Endothelial cell of umbilical vein (primary cell): ENCODE results near the gene PWP1. TPM values are rescaled to one million over a fixed set of nuclear protein-coding genes. Genes with fewer than 3 reads are reported as not detected.

ENCODE experiments used
- BruUV-seq: library from RNA; stranded (reverse); fragments of 400-500 nt; replicated peaks from 2 replicates; lab custom pipeline; 2021; lab: Mats Ljungman, UMichigan
- CTCF ChIA-PET: fragments of 300-600, 350-600 bp; sonication (Branson Sonifier 250); formaldehyde crosslinking; loops from one replicate; lab custom pipeline; 2021; ENCODE audit warnings: antibody characterized with exemption, inconsistent platforms; lab: Charles Lee
- POLR2A ChIA-PET: fragments of 300-600, 350-600 bp; sonication (Branson Sonifier 250); formaldehyde crosslinking; loops from one replicate; lab custom pipeline; 2021; ENCODE audit warnings: antibody characterized with exemption, inconsistent platforms; lab: Charles Lee
- DNase-seq: peaks from one replicate; pipeline ENCODE4 v3.0.0-alpha.2; 2011; ENCODE audit warnings: low read depth, low spot score
- FAIRE-seq: peaks from 2 replicates; lab custom pipeline; 2011; peaks lifted over from hg19 to GRCh38; lab: Jason Lieb, UNC
- H2AFZ ChIP-seq: 2 replicates; pipeline ENCODE4 v1.6.0; 2012; ENCODE audit warnings: low read depth, low read length, control low read depth, inconsistent platforms
- H3K27ac ChIP-seq: 2 replicates; pipeline ENCODE4 v1.5.1; 2011; ENCODE audit warnings: low read depth, mild to moderate bottlenecking, control low read depth, low read length, moderate library complexity; ENCODE audit not compliant: insufficient read depth
- H3K27me3 ChIP-seq, 2 experiments: 2 replicates each; pipeline versions ENCODE4 v1.6.0 to v1.6.1; 2011; ENCODE audit warnings: low read length in 2 of 2, mixed read lengths in 1 of 2; ENCODE audit not compliant: control insufficient read depth in 2 of 2, insufficient read depth in 2 of 2
- H3K36me3 ChIP-seq, 2 experiments: 2 replicates in 1 of 2; 3 replicates in 1 of 2; pipeline ENCODE4 v1.5.1; 2011; ENCODE audit warnings: low read length in 2 of 2, mild to moderate bottlenecking in 1 of 2, moderate library complexity in 1 of 2; ENCODE audit not compliant: control insufficient read depth in 2 of 2, insufficient read depth in 2 of 2; ENCODE audit errors: extremely low read depth in 1 of 2
- H3K4me1 ChIP-seq: 3 replicates; pipeline ENCODE4 v1.5.1; 2011; ENCODE audit warnings: mild to moderate bottlenecking, low read length; ENCODE audit not compliant: control insufficient read depth, insufficient read depth; ENCODE audit errors: extremely low read depth
- H3K4me2 ChIP-seq: 2 replicates; pipeline ENCODE4 v1.6.1; 2011; ENCODE audit warnings: low read length, control low read depth, mixed read lengths; ENCODE audit not compliant: insufficient read depth
- H3K4me3 ChIP-seq, 3 experiments: fragments of 200-600 bp in 1 of 3; sonication (generic), shearing (Covaris generic) in 1 of 3; replicated peaks in 1 of 3; 2 replicates each; pipeline ENCODE4 v1.5.1; 2011 to 2016; ENCODE audit warnings: control low read depth in 3 of 3, low read length in 3 of 3, mild to moderate bottlenecking in 2 of 3, inconsistent platforms in 1 of 3, low read depth in 1 of 3, moderate library complexity in 1 of 3; ENCODE audit not compliant: insufficient read depth in 1 of 3
- H3K79me2 ChIP-seq: 2 replicates; pipeline ENCODE4 v1.6.0; 2012; ENCODE audit warnings: low read length, inconsistent platforms; ENCODE audit not compliant: control insufficient read depth, insufficient read depth
- H3K9ac ChIP-seq: replicated peaks from 2 replicates; pipeline ENCODE3; 2011; ENCODE audit warnings: low read length, control low read depth; ENCODE audit not compliant: insufficient read depth; ENCODE audit errors: extremely low read depth
- H3K9me1 ChIP-seq: replicated peaks from 3 replicates; pipeline ENCODE4 v1.6.0; 2011; ENCODE audit warnings: mild to moderate bottlenecking, low read length; ENCODE audit not compliant: control insufficient read depth, insufficient read depth; ENCODE audit errors: extremely low read depth
- H3K9me3 ChIP-seq: replicated peaks from 2 replicates; pipeline ENCODE4 v1.5.1; 2012; ENCODE audit warnings: low read length, inconsistent platforms; ENCODE audit not compliant: control insufficient read depth, insufficient read depth
- H4K20me1 ChIP-seq: replicated peaks from 2 replicates; pipeline ENCODE3; 2011; ENCODE audit warnings: mild to moderate bottlenecking, low read length; ENCODE audit not compliant: control insufficient read depth, insufficient read depth; ENCODE audit errors: extremely low read depth
- CTCF ChIP-seq, 2 donors: IDR thresholded peaks; 1 replicate in 1 of 2; 2 replicates in 1 of 2; pipeline ENCODE4 v1.5.1; 2011; ENCODE audit warnings: low read length in 2 of 2, mild to moderate bottlenecking in 2 of 2, moderate library complexity in 2 of 2, control low read depth in 1 of 2, inconsistent platforms in 1 of 2, low read depth in 1 of 2; ENCODE audit not compliant: insufficient read depth in 1 of 2; ENCODE audit errors: extremely low read depth in 1 of 2
- EZH2 ChIP-seq: IDR thresholded peaks from 2 replicates; pipeline ENCODE4 v1.6.1; 2012; ENCODE audit warnings: borderline replicate concordance, low read depth, mild to moderate bottlenecking, moderate library complexity, low read length, inconsistent platforms; ENCODE audit not compliant: severe bottlenecking
- FOS ChIP-seq: IDR thresholded peaks from 2 replicates; pipeline ENCODE4 v1.6.1; 2011; ENCODE audit warnings: mild to moderate bottlenecking, low read length, moderate library complexity, borderline replicate concordance; ENCODE audit not compliant: insufficient read depth
- GATA2 ChIP-seq: IDR thresholded peaks from 2 replicates; pipeline ENCODE4 v1.7.0; 2011; ENCODE audit warnings: low read depth, mild to moderate bottlenecking, moderate library complexity, mixed read lengths, low read length; ENCODE audit not compliant: insufficient read length, insufficient read depth
- JUN ChIP-seq: IDR thresholded peaks from 2 replicates; pipeline ENCODE4 v1.6.1; 2011; ENCODE audit warnings: borderline replicate concordance, low read depth; ENCODE audit not compliant: insufficient read length, insufficient read depth
- MAX ChIP-seq: IDR thresholded peaks from 2 replicates; pipeline ENCODE4 v1.6.1; 2011; ENCODE audit not compliant: insufficient read depth, insufficient read length
- MYC ChIP-seq: IDR thresholded peaks from one replicate; pipeline ENCODE4 v1.6.1; 2011; ENCODE audit warnings: mild to moderate bottlenecking, low read depth, low read length
- POLR2A ChIP-seq: IDR thresholded peaks from 2 replicates; pipeline ENCODE4 v1.6.1; 2012; ENCODE audit warnings: low read depth, mild to moderate bottlenecking, control low read depth, low read length
- POLR2AphosphoS5 ChIP-seq: IDR thresholded peaks from 2 replicates; pipeline ENCODE4 v1.6.1; 2012; ENCODE audit warnings: low read depth, mild to moderate bottlenecking, control low read depth, low read length, moderate library complexity; ENCODE audit not compliant: insufficient read depth
- dilution Hi-C: fragments of 300-500 bp; cut with MboI; formaldehyde crosslinking; loops from one replicate; pipeline ENCODE4 v1.15.0; 2019; ENCODE audit warnings: low sequenced_read_pairs; ENCODE audit not compliant: extremely low pct_ligation_motif_present
- intact Hi-C: fragments of 100-400 bp; cut with micrococcal nuclease; formaldehyde crosslinking; loops from one replicate; pipeline ENCODE4 v1.10.0; 2022
- polyA plus RNA-seq, 4 experiments: library from polyadenylated mRNA; depleted of rRNA in 3 of 4; stranded (reverse) in 3 of 4; unstranded in 1 of 4; fragments of >200 nt; gene quantifications; 2 replicates each; pipeline versions ENCODE4 v1.2.1 to v1.2.3, GENCODE V29; 2011 to 2012; ENCODE audit warnings: missing spikeins in 1 of 4
- total RNA-seq: library from RNA; stranded (reverse); gene quantifications from 2 replicates; pipeline ENCODE4 v1.2.3, GENCODE V29; 2021

Gene PWP1
- total and polyA plus RNA-seq, 2 donors (not counting 3 experiments of a cell fraction or from before 2014, with no cell fraction given), result 70.8 to 154 TPM

- CTCF ChIA-PET, result interaction anchor here (1.5 kb wide), 1 partner anchor 32 kb away, joined by 5 read pairs; no protein-coding TSS in a partner anchor
- no peak overlapping the region for H3K4me2 ChIP-seq
- H2AFZ ChIP-seq, result no peak overlapping the region
- H3K36me3 ChIP-seq, result no peaks in the 10 kb centered on the region
- FAIRE-seq (no peak), DNase-seq (no peak)
- no peaks in the 10 kb centered on the region for H3K79me2 ChIP-seq
- H3K4me3 ChIP-seq, result no peak overlapping the region
- no peaks in the 10 kb centered on the region for H3K9me3 ChIP-seq
- POLR2A ChIA-PET, result no interaction called here
- H3K9ac ChIP-seq, result no peak overlapping the region
- no peaks in the 10 kb centered on the region for H4K20me1 ChIP-seq
- no peaks in the 10 kb centered on the region for H3K4me1 ChIP-seq
- intact Hi-C loops, result no loop called here
- dilution Hi-C loops, result no loop called here
- H3K27ac ChIP-seq, result no peak overlapping the region
- TF ChIP-seq GATA2 (no peak), JUN (no peak), MYC (no peak), EZH2 (no peak), CTCF (IDR thresholded peaks at IDR 0.05; ENCODE audit: extremely low read depth in 1 of 2, insufficient read depth in 1 of 2, low read depth in 1 of 2, low read length in 2 of 2) (no peak), MAX (no peak), POLR2AphosphoS5 (no peak), POLR2A (no peak), FOS (no peak)
- H3K27me3 ChIP-seq, result no peaks in the 10 kb centered on the region
- BruUV-seq, result no TSS peak
- H3K9me1 ChIP-seq, result no peaks in the 10 kb centered on the region
Measured at GRCh38 chr12:107641154-107641553, 44.4 kb upstream of the PWP1 start.
